Esophagus muscularis mucosa (tissue), 4 donors: Measurements from ENCODE around the gene GMDS.

Experiments used
- CTCF ChIP-seq, 3 experiments: fragments of 200-600 bp in 2 of 3; fragments of 450-650 bp in 1 of 3; sonication (generic) in 2 of 3; IDR thresholded peaks; one replicate each; pipeline ENCODE4 v1.5.1; 2017 to 2019; ENCODE audit warnings: antibody characterized with exemption in 3 of 3, mild to moderate bottlenecking in 2 of 3, moderate library complexity in 1 of 3
- EP300 ChIP-seq: sonication (generic); formaldehyde crosslinking; IDR thresholded peaks from one replicate; pipeline ENCODE4 v1.6.1; 2017; ENCODE audit warnings: antibody characterized with exemption
- POLR2A ChIP-seq: fragments of 450-650 bp; IDR thresholded peaks from one replicate; pipeline ENCODE4 v1.6.1; 2017; ENCODE audit warnings: antibody characterized with exemption, moderate library complexity, mild to moderate bottlenecking, low read depth
- POLR2AphosphoS5 ChIP-seq, 2 donors: sonication (generic); formaldehyde crosslinking; IDR thresholded peaks; one replicate each; pipeline ENCODE4 v1.6.1; 2017; ENCODE audit warnings: antibody characterized with exemption in 2 of 2

GRCh38 chr6:1945235-1945832 is 300.1 kb downstream of the GMDS start:
- TF ChIP-seq POLR2A (no peak), CTCF (IDR thresholded peaks at IDR 0.05) (no peak), EP300 (no peak), POLR2AphosphoS5 (IDR thresholded peaks at IDR 0.05) (no peak)
